ENCODE results near the gene KSR2.

KSR2 gene

GRCh38 chr12:117890644-117891043, 78.1 kb downstream of the KSR2 start:
- TF ChIP-seq FOXP2 (optimal IDR thresholded peaks at IDR 0.05; ENCODE audit: control extremely low read depth, extremely low read length, insufficient read depth), result no peak
- no peak for TF ChIP-seq POLR2AphosphoS5 (IDR thresholded peaks at IDR 0.05; ENCODE audit: borderline replicate concordance, low read depth, low read length)
- no peak for TF ChIP-seq EZH2 (IDR thresholded peaks at IDR 0.05)
- no peak overlapping the region for H3K27ac ChIP-seq
- H3K36me3 ChIP-seq (ENCODE audit: insufficient read depth, low read length), result no peaks in the 10 kb centered on the region
- no peaks in the 10 kb centered on the region for H3K9me3 ChIP-seq (ENCODE audit: low read depth, low read length)
- no peak overlapping the region for H3K9ac ChIP-seq (ENCODE audit: insufficient read length)
- no peak for DNase-seq (ENCODE audit: low read depth, low spot score)
- no peak overlapping the region for H3K4me3 ChIP-seq

GRCh38 chr12:117890137-117890536, 78.7 kb downstream of the KSR2 start:
- Histone ChIP-seq H3K9me3 (ENCODE audit: low read depth, low read length) (no peaks in the 10 kb centered on the region), H3K36me3 (ENCODE audit: insufficient read depth, low read length) (no peaks in the 10 kb centered on the region), H3K4me3 (no peak overlapping the region), H3K9ac (ENCODE audit: insufficient read length) (no peak overlapping the region), H3K27ac (no peak overlapping the region)
- no peak for TF ChIP-seq POLR2AphosphoS5 (IDR thresholded peaks at IDR 0.05; ENCODE audit: borderline replicate concordance, low read depth, low read length)
- no peak for TF ChIP-seq EZH2 (IDR thresholded peaks at IDR 0.05)
- no peak for DNase-seq (ENCODE audit: low read depth, low spot score)

- Histone ChIP-seq H3K9me3 (ENCODE audit: low read depth, low read length) (no peaks in the 10 kb centered on the region), H3K4me3 (no peak overlapping the region), H3K27ac (no peak overlapping the region), H3K9ac (ENCODE audit: insufficient read length) (no peak overlapping the region), H3K36me3 (ENCODE audit: insufficient read depth, low read length) (no peaks in the 10 kb centered on the region)
- TF ChIP-seq EZH2 (IDR thresholded peaks at IDR 0.05) (no peak), POLR2AphosphoS5 (IDR thresholded peaks at IDR 0.05; ENCODE audit: borderline replicate concordance, low read depth, low read length) (no peak), FOXP2 (optimal IDR thresholded peaks at IDR 0.05; ENCODE audit: control extremely low read depth, extremely low read length, insufficient read depth) (no peak)
- no peak for DNase-seq (ENCODE audit: low read depth, low spot score)
Measured at GRCh38 chr12:117889098-117889497, 79.7 kb downstream of the KSR2 start.

GRCh38 chr12:117885211-117885610, 83.6 kb downstream of the KSR2 start:
- Histone ChIP-seq H3K36me3 (ENCODE audit: insufficient read depth, low read length) (no peaks in the 10 kb centered on the region), H3K27ac (no peak overlapping the region), H3K9me3 (ENCODE audit: low read depth, low read length) (no peaks in the 10 kb centered on the region), H3K9ac (ENCODE audit: insufficient read length) (no peak overlapping the region), H3K4me3 (no peak overlapping the region)
- no peak for DNase-seq (ENCODE audit: low read depth, low spot score)
- TF ChIP-seq EZH2 (IDR thresholded peaks at IDR 0.05) (no peak), POLR2AphosphoS5 (IDR thresholded peaks at IDR 0.05; ENCODE audit: borderline replicate concordance, low read depth, low read length) (no peak), FOXP2 (optimal IDR thresholded peaks at IDR 0.05; ENCODE audit: control extremely low read depth, extremely low read length, insufficient read depth) (no peak)

- H3K9ac ChIP-seq (ENCODE audit: insufficient read length), result no peak overlapping the region
- no peak for TF ChIP-seq POLR2AphosphoS5 (IDR thresholded peaks at IDR 0.05; ENCODE audit: borderline replicate concordance, low read depth, low read length)
- no peak for TF ChIP-seq FOXP2 (optimal IDR thresholded peaks at IDR 0.05; ENCODE audit: control extremely low read depth, extremely low read length, insufficient read depth)
- no peak for TF ChIP-seq EZH2 (IDR thresholded peaks at IDR 0.05)
- H3K27ac ChIP-seq, result no peak overlapping the region
- H3K9me3 ChIP-seq (ENCODE audit: low read depth, low read length), result no peaks in the 10 kb centered on the region
- no peak for DNase-seq (ENCODE audit: low read depth, low spot score)
- no peaks in the 10 kb centered on the region for H3K36me3 ChIP-seq (ENCODE audit: insufficient read depth, low read length)
- no peak overlapping the region for H3K4me3 ChIP-seq
Measured at GRCh38 chr12:117884161-117884560, 84.6 kb downstream of the KSR2 start.

- Histone ChIP-seq H3K9ac (ENCODE audit: insufficient read length) (no peak overlapping the region), H3K4me3 (no peak overlapping the region), H3K9me3 (ENCODE audit: low read depth, low read length) (no peaks in the 10 kb centered on the region), H3K27ac (no peak overlapping the region), H3K36me3 (ENCODE audit: insufficient read depth, low read length) (no peaks in the 10 kb centered on the region)
- DNase-seq (ENCODE audit: low read depth, low spot score), result no peak
- TF ChIP-seq POLR2AphosphoS5 (IDR thresholded peaks at IDR 0.05; ENCODE audit: borderline replicate concordance, low read depth, low read length), result no peak
Measured at GRCh38 chr12:117882603-117883184, 86.1 kb downstream of the KSR2 start.

- Histone ChIP-seq H3K27ac (no peak overlapping the region), H3K36me3 (ENCODE audit: insufficient read depth, low read length) (no peaks in the 10 kb centered on the region), H3K9ac (ENCODE audit: insufficient read length) (no peak overlapping the region), H3K4me3 (no peak overlapping the region), H3K9me3 (ENCODE audit: low read depth, low read length) (no peaks in the 10 kb centered on the region)
- DNase-seq (ENCODE audit: low read depth, low spot score), result no peak
- TF ChIP-seq FOXP2 (optimal IDR thresholded peaks at IDR 0.05; ENCODE audit: control extremely low read depth, extremely low read length, insufficient read depth) (no peak), POLR2AphosphoS5 (IDR thresholded peaks at IDR 0.05; ENCODE audit: borderline replicate concordance, low read depth, low read length) (no peak), EZH2 (IDR thresholded peaks at IDR 0.05) (no peak)
Measured at GRCh38 chr12:117882181-117882580, 86.6 kb downstream of the KSR2 start.

- Histone ChIP-seq H3K36me3 (ENCODE audit: insufficient read depth, low read length) (no peaks in the 10 kb centered on the region), H3K27ac (no peak overlapping the region), H3K9ac (ENCODE audit: insufficient read length) (no peak overlapping the region), H3K4me3 (no peak overlapping the region), H3K9me3 (ENCODE audit: low read depth, low read length) (no peaks in the 10 kb centered on the region)
- TF ChIP-seq EZH2 (IDR thresholded peaks at IDR 0.05), result no peak
- TF ChIP-seq FOXP2 (optimal IDR thresholded peaks at IDR 0.05; ENCODE audit: control extremely low read depth, extremely low read length, insufficient read depth), result no peak
- TF ChIP-seq POLR2AphosphoS5 (IDR thresholded peaks at IDR 0.05; ENCODE audit: borderline replicate concordance, low read depth, low read length), result no peak
- no peak for DNase-seq (ENCODE audit: low read depth, low spot score)
Measured at GRCh38 chr12:117881517-117881916, 87.3 kb downstream of the KSR2 start.

GRCh38 chr12:117878605-117879004, 90.2 kb downstream of the KSR2 start:
- Histone ChIP-seq H3K27ac (no peak overlapping the region), H3K9ac (ENCODE audit: insufficient read length) (no peak overlapping the region), H3K36me3 (ENCODE audit: insufficient read depth, low read length) (no peaks in the 10 kb centered on the region), H3K4me3 (no peak overlapping the region), H3K9me3 (ENCODE audit: low read depth, low read length) (no peaks in the 10 kb centered on the region)
- no peak for TF ChIP-seq EZH2 (IDR thresholded peaks at IDR 0.05)
- no peak for TF ChIP-seq FOXP2 (optimal IDR thresholded peaks at IDR 0.05; ENCODE audit: control extremely low read depth, extremely low read length, insufficient read depth)
- DNase-seq (ENCODE audit: low read depth, low spot score), result no peak

Measured in SK-N-MC (cell line).